GM18507 (cell line): ENCODE measurements around the gene RALGDS.
A peak's percentile ranks its signal among the peaks of the same experiment; 100 is the strongest.

ENCODE experiments used
- DNase-seq: peaks from one replicate; pipeline ENCODE4 v3.0.0; 2011; ENCODE audit warnings: low read depth; ENCODE audit not compliant: insufficient read length; ENCODE audit errors: extremely low spot score
- FAIRE-seq: peaks from 2 replicates; lab custom pipeline; 2011; peaks lifted over from hg19 to GRCh38; lab: Jason Lieb, UNC

RALGDS gene

GRCh38 chr9:133122935-133123611 lies 2.0 kb upstream of the RALGDS start:
- FAIRE-seq = no peak

GRCh38 chr9:133122605-133122934 lies 1.5 kb upstream of the RALGDS start:
- DNase-seq (no peak), FAIRE-seq (no peak)

More at GRCh38 chr9:133122935-133123611, 2.0 kb upstream of the RALGDS start:
- DNase-seq = no peak

- no peak for FAIRE-seq
- no peak for DNase-seq
These were observed 993 bp upstream of the RALGDS start for GRCh38 chr9:133121915-133122550.

- FAIRE-seq (no peak), DNase-seq (no peak)
These were observed 391 bp downstream of the RALGDS start for GRCh38 chr9:133120501-133121197.

- no peak for DNase-seq
- FAIRE-seq = no peak
These were observed 1.1 kb downstream of the RALGDS start for GRCh38 chr9:133119846-133120500.

GRCh38 chr9:133119103-133119845 lies 1.8 kb downstream of the RALGDS start:
- DNase-seq (no peak), FAIRE-seq (no peak)

- DNase-seq (no peak), FAIRE-seq (no peak)
These were observed 2.5 kb downstream of the RALGDS start for GRCh38 chr9:133118568-133118967.

GRCh38 chr9:133118179-133118520 lies 2.9 kb downstream of the RALGDS start:
- DNase-seq (no peak), FAIRE-seq (no peak)

- no peak for FAIRE-seq
These were observed 3.5 kb downstream of the RALGDS start for GRCh38 chr9:133117271-133118178.

GRCh38 chr9:133116346-133117231 lies 4.5 kb downstream of the RALGDS start:
- FAIRE-seq (no peak), DNase-seq (no peak)

More at GRCh38 chr9:133117271-133118178, 3.5 kb downstream of the RALGDS start:
- DNase-seq = no peak

GRCh38 chr9:133115604-133116345 lies 5.3 kb downstream of the RALGDS start:
- DNase-seq = peak; percentile 77
- peak; percentile 98 for FAIRE-seq

- DNase-seq (no peak), FAIRE-seq (peak; percentile 59)
These were observed 6.0 kb downstream of the RALGDS start for GRCh38 chr9:133114886-133115603.

- DNase-seq = no peak
- FAIRE-seq = no peak
These were observed 6.8 kb downstream of the RALGDS start for GRCh38 chr9:133113949-133114885.

GRCh38 chr9:133113163-133113948 lies 7.7 kb downstream of the RALGDS start:
- FAIRE-seq = no peak

GRCh38 chr9:133112663-133113026 lies 8.4 kb downstream of the RALGDS start:
- peak; percentile 36 for FAIRE-seq

More at GRCh38 chr9:133113163-133113948, 7.7 kb downstream of the RALGDS start:
- DNase-seq = no peak

More at GRCh38 chr9:133112663-133113026, 8.4 kb downstream of the RALGDS start:
- no peak for DNase-seq
